Ureter (tissue), 1 donor: ENCODE results near the gene MAP3K9. TPM values are rescaled to one million over a fixed set of nuclear protein-coding genes. Genes with fewer than 3 reads are reported as not detected.

Experiments
- DNase-seq: peaks from one replicate; pipeline ENCODE4 v3.0.0-alpha.2; 2020; ENCODE audit warnings: low spot score
- total RNA-seq: library from RNA; stranded (reverse); gene quantifications from one replicate; pipeline ENCODE4 v1.2.4, GENCODE V29; 2023
- donor health status: DM: yes; HTN: yes; CAD: no.

The MAP3K9 gene
- total RNA-seq, 1 donor from 2014 or later: 14.0 TPM

DNA sequence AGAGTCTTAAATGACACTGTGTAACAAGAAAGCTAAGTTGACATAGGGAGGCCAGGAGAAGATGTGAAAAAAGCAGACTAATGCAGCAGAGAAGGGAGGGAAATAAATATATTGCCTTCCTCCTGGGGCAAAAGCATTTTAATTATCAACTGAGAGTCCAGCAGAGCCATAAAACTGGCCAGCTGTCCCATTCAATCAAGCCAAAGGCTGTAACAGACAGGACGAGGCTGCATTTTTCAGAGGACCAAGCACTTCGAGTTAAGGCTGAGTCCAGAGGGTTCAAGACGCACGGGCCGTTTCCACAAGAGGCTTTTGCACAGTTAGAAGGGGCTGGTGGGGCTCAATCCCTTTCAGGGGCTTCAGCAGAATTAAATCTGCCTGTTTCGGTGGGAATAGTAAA lies 20.4 kb downstream of the MAP3K9 start:
- no peak for DNase-seq

DNA sequence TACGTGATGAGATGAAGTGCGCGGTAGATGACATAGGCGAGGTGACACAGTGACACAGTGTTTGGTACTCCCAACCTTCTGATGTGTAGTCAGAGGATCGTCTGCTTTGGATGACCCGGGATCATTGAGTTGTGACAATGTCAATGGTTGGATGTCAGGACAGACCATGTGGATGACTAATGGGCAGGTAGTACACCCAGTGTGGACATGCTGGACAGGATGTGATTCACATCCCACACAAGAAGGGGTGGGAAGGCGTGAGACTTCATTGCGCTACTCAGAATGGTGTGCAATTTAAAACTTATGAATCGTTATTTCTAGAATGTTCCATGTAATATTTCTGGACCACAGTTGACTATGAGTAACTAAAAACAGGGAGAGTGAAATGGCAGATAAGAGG lies 23.8 kb downstream of the MAP3K9 start:
- DNase-seq: no peak

DNA sequence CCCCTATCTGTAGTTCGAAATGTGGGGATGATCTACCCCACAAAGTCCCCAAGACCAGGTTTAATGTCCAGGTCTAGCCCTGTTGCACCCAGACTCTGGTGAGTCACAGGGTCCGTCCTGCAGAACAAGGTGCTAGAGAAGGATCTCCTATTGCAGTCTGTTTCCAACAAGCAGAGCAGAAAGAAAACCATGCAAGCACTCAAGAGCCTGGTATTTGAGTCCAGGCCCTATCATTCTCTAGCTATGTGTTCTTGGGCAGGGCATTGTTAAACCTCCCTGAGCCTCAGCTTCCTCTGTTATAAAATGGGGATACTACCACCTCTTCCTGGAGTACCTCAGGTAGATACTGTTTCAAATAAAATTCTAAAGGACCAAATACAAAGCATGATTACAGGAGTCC lies 24.4 kb downstream of the MAP3K9 start:
- DNase-seq: no peak

DNA sequence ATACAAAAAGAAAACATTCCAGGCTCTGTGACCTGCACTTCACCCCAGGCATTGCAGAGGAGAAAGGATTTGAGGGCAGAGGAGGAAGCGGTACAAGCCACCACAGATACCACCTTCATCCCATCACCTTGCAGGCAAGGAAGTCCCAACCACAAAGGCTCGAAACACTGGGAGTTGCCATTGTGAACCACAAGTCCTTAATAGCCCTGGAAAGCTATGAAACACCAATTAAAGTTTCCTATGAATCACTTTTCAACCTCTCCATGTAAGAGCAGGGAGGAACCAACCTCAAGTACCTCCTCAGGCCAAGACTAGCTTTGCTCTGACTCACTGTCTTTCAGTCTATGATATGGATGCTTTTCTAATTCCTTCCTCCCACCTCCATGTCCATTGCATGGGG lies 27.0 kb downstream of the MAP3K9 start:
- no peak for DNase-seq

DNA sequence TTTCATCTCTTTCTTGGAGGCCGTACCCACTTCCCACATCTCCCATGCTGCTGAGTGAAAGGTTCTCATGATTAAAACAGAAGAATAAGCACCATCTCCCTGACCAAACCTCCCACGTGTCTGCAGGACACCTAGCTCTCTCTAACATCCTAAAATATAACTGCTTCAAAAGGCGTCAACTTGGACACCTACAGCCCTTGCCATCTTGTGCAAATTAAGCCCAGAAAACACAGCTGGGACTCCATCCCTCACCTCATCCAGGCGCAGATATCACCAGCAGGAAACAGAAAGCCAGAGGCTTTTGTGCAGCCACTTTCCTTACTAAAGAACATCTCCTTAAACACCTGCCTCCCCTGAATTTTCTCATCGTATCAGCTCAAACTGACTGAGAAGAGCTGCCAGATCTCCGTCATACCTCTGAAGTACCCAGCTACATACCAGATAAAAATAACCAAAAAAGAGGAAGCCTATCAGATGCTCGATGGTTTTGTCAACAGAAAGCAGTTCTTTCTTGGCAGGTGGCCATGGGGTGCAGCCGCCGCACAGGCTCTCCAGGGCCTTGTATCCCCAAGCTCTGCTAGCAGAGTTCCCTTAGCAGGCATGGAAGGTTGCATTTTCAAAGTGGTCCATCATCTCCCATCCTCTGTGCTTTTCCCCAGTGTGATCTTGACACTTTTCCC lies 28.8 kb downstream of the MAP3K9 start:
- peak; percentile 50 for DNase-seq

DNA sequence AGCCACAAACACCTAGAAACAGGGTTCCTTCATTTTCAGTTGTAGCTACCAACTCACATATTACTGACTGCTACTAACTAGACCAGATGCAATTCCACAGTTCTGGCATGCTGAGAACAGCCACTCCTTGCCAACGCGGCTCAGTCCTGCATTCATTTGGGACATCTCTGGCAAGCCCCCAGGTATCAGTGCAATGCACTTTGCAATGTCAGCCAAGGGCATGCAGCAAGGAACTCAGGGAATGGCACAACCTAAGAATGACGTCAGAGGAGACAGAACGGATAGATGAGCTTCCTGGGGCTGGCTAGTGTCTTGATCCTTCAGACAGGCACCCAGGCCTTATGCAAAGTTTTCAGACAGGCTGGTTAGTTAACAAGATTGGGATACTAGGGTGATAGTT lies 29.6 kb downstream of the MAP3K9 start:
- DNase-seq: no peak

DNA sequence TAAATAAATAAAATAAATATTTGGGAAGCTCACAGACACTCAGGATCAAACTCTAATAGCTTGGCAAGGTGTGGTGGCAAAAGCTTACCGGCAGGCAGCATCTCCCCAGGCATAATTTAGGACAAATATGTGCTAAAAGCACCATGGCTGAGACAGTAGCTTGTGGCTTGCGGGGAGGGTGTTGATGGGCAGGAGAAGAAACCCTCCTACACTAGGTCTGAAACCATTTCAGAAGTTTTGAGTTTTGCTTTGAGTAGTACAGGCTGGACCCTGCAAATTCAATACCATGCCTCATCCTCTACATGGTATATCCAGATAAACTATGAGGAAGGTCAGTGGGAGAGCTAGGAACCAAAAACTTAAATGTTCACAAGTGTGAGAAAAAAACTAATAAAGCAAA lies 33.1 kb downstream of the MAP3K9 start:
- no peak for DNase-seq

DNA sequence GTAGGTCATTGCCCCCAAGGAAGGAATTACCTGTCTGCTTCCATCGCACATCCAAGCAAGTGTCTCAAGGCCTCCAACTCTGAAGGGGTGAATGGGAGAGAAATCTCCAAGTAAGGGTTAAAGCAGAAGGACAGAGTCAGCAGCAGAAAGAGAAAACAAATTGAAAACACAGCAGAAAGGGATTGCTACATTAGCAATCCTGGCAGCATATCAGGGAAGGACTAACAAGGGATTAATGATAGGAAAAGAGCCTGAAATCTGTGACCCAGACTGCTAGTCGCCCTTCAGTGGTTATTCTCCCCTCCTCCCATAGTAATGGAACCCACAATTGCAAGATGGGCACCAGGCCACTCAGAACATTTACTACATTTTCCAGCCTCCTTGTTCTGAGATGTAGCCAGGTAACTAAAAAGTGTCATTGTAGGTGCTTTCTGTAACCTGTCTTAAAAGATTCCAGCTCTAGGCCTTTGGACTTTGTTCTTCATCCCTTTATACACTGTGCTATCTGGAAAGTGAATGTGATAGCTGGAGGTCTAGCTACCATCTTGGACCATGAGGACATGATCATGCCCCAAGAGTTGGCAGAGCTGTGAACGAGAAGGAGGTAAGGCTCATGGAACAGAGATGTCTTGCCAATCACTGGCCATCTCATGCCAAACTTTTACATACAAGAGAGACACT lies 36.0 kb downstream of the MAP3K9 start:
- no peak for DNase-seq

DNA sequence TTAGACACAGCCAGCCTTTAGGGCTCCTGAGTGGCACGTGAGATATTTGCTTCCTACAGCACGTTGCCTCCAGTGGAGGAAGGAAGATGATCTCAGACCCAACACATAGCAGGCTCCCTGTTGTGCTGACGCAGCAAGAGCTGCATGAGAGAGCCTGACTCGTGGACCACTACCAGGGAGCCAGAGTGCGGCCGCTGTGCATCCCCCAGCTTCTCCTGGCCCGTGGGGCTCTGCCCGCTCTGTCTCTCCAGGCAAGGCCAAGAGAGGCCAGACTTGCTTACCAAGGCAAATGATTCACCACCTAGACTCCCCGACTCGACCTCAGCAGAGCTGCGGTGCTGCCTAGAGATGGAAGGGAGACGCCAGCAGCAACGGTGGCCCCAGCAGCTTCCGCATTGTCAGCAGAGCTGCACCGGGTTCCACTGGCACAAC lies 37.5 kb downstream of the MAP3K9 start:
- DNase-seq: no peak

DNA sequence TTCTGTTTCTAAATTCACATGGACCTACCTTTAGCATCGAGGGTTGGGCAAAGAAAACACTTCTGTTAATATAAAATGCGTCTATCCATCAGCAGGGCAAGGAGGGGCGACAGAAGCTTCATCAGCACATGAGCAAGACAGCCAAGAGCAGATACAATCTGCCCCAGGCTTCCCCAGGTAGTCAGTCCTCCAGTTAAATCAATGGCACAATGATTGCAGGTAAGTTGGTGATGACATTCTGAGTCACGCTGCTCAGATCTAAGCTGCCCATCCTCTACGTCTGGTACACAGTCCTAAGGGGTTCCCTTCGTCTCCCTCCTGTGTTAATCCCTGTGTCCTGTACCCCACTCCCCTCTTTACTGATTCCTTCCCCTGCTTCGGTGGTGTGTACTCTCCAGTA lies 38.8 kb downstream of the MAP3K9 start:
- no peak for DNase-seq

DNA sequence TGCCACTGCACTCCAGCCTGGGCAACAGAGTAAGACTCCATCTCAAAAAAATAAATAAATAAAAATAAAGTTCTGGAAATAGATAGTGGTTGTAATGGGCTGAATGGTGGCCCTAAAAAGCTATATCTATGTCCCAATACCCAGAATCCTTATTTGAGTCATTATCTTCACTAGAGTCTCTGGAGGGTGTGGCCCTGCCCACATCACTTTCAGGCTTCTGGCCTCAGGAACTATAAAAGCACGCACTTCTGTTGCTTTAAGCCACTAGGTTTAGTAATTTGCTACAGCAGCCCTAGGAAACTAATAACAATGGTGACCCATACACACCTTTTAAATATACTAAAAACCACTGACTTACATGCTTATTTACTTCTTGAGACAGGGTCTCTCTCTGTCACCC lies 49.9 kb downstream of the MAP3K9 start:
- no peak for DNase-seq

DNA sequence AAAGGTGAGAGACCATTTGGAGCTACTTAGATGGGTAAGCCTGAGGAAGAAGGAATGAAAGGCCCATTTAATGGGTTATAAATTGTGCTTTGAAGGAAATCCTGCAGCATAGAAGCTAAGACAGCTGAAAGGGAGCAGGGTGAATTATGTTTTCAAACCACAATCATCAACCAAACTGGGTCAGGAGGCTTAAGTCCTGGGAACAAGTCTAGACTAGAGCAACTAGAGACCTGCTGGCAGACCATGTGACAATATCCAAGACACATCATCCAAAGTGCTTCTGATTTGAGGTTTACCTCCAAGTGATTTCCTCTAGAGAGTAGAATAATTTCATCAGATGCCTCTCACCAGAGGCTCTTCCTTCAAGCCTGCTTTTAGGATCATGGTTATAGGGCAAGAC lies 53.7 kb downstream of the MAP3K9 start:
- peak; percentile 48 for DNase-seq

DNA sequence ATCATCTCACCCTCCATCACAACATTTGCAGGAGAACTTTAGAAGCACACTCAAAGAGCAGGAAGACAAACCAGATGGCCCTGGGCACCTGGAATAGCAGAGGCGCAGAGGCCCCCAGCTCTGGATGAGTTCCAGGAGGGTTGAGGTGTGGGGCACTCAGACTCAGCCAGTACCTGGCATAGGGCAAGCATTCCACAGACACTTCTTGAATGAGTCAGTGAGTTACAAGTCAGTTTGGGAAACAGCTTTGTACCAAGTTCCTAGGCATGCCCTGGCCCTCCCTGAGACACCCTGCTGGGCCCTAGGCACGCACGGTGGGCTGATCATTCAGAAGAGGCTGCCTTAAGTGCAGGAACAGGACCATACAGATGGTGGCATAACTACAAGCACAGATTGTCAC lies 54.3 kb downstream of the MAP3K9 start:
- peak; percentile 74 for DNase-seq

DNA sequence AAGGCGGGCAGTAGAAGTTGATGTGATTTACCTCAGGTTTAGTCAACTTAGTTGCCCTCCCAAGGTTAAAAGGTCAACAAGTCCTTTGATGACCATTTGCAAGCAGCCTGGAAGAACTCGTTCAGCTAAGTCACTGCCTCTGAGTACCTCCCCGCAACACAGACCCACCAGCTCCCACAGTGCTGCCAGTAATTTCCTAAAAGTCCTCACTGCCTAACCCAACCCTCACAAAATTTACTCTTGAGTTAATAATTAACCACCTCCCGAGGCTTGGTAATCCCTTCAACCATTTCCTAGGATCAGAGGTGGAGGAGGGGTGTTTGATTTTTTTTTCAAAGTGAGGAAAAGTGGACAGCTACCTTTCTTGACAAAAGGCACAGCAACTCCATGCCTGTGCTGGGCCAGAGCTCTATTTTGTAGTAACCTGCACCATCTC lies 55.8 kb downstream of the MAP3K9 start:
- no peak for DNase-seq

DNA sequence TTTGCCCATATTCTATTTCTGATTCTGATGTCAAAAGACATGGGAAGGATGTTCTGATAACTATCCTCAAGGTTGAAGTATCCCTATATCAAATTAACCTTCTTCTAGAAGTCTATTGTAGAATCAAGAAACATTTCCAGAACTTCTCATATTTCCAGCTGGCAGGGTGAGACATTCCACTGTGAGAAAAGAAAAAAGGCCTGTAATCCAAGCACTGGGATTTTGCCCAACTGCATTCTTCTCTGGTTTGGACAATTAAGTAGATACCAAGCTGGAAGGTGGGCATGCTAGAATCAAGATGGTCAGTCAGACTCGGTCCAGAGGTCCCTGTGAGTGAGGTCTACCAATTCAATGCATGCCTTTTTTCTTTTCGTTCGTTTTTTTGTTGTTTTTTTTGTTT lies 60.9 kb downstream of the MAP3K9 start:
- no peak for DNase-seq

DNA sequence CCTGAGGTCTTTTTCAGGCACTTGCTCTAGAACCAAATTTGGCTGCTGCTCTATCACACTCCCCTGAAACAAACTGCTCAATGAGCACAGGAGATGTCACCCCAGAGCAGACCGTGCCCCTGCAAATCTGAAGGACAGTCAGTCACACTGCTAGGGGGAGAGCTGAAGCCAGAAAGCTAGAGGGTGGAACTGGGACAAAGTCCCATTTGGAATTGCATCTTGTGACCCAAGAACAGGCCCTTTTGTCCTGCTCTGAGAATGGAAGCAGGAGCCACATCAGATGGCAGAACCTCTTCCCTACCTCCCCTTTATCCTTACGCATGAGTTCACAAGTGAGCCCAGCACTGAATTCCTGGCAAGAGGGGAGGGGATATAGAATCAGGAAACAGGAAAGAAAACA lies 64.7 kb downstream of the MAP3K9 start:
- no peak for DNase-seq

DNA sequence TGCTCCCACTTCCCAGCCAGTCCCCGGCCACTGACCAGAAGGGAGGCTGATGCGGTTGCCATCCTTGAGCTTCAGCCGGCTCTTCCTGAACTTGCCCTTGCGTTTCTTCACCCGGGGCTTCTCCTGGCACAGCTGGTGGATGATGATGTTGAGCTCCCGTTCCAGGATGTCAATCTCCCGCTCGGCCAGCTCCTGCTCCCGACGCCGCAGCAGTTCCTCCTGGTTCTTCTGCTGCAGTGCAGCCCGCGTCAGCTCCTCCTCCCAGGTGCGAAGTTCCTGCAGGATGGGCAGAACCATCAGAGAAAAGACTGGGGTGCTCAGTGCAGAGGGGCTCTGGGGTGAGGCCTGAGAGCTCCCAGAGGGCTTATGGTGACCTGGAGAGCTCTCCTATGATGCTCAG lies 67.0 kb downstream of the MAP3K9 start:
- DNase-seq: no peak

DNA sequence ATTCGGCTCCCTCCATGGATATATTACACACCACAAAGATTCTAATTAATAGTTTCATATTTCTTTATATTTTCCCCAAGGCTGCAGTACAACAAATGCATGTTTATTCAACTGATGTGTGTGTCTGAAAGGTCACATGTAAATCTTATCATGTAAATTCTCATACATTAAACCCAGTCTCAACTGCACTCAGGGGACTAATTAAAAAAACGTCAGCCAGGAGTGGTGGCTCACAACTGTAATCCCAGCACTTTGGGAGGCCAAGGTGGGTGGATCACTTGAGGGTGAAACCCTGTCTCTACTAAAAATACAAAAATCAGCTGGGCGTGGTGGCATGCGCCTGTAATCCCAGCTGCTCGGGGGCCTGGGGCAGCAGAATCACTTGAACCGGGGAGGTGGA lies 67.8 kb downstream of the MAP3K9 start:
- DNase-seq: no peak

DNA sequence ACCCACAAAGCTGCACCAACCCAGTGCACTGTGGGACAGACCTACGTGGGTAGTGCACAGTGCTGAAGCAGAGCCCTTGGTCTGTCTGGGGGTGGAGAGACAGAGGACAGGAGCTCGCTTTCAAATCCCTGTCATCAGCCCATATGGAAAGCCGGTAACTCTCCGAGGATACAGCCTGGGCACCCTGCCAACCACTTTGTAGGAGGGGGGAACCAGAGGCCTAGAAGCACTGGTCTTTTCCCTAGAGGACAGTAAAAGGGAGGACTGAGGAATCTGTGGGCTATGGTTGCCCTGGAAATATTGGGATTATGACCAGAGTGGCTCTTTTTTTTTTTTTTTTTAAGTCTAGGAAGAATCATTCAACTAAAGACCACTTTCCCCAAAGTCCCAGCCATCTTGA lies 74.3 kb downstream of the MAP3K9 start:
- no peak for DNase-seq

DNA sequence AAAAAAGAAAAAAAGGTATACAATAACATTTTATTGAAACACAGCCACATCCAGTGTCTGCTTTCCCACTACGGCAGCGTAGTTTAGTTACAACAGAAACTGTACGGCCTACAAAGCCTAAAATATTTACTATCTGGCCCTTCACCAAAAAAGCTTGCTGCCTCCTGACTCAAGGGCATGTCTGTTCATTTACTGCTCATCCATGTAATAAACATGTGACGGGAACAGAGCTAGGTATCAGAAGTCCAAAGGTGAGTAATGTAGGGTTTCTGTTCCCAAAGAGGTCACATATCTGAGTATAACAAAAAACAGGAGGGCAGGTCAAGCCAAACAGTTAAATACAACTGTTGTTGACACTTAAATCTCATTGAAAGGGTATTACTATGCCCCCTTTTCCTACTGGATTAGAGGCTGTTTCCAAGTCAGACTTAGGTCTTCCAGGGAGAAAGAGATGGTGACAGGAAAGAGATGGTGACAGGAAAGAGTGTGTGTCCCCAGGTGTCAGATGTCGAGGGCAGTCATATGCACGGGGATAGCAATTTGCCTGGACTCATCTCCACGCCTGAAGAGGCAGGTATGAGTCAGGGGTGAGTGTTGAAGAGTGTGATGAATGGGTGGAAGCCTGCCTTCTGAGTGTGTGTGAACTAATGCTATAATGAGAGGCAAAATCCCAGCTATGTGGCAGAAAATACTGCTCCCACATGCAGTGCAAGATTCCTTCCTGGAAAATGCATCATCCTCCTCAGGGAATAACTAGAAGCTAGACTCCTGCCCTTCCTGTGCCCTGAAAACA lies 77.7 kb downstream of the MAP3K9 start:
- no peak for DNase-seq

DNA sequence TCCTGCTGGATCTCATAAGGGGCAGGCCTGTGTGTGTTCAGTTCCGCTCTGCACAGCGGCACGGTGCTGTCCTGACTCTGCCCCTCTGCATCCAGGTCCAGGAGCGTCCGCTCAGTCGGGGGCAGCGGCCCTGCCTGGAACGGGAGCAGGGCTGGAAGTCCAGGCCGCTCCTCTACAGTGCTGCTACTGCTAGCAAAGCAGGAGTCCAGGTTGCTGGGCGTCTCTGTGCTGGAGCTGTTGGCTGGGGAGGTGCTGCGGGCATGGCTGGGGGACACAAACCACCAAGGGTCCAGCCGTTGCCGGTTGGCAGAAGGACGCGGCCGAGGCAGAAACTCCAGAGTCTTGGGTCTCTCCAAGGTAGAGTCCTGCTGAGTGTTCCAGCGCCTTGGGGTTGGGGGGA lies 78.9 kb downstream of the MAP3K9 start:
- no peak for DNase-seq

DNA sequence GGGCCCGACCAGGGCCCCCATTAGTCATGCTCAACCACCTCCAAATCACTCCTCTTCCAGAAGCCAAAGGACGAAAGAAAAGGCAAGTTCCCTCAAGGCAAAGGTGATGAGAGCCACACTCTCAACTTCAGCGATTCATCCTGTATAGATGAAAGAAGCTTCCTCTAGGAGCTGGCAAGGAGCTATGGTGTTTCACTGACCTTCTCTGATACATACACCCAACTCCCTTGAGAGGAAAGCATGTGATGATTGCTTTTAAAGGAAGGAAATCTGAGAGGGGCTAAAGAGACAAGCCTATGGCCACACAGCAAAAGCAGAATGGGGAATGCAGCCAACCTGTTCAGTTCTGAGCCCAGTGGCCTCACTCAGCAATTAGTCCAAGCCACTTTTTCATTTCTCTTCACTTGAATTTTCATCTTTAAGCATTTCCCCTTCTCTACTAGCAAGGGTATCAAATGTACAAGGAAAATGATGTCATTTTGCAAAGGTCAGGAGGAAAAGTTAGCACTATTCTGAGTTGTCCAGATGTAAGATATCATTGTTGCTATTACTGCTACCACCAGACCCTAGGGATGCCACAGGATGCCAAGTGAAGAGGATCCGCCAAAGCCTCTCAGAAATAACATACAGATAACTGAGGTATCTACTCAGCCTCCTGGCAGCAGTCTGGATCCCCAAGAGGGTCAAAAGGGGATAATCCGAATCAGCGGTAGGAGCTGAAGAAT lies 82.5 kb downstream of the MAP3K9 start:
- DNase-seq: no peak
